OCI-LY7 (cell line): Measurements from ENCODE around the gene IGFBP4. TPM values are rescaled to one million over a fixed set of nuclear protein-coding genes. Genes with fewer than 3 reads are reported as not detected.

Experiments
- BruUV-seq: library from RNA; stranded (reverse); fragments of 400-500 nt; replicated peaks from 2 replicates; lab custom pipeline; 2021; lab: Mats Ljungman, UMichigan
- CTCF ChIA-PET: fragments of 300-600 bp; sonication (Branson Sonifier 250); formaldehyde crosslinking; loops from one replicate; lab custom pipeline; 2022; ENCODE audit warnings: antibody characterized with exemption; ENCODE audit not compliant: unreplicated experiment; lab: Charles Lee
- POLR2A ChIA-PET: fragments of 300-600 bp; sonication (Branson Sonifier 250); formaldehyde crosslinking; loops from one replicate; lab custom pipeline; 2022; ENCODE audit warnings: antibody characterized with exemption; lab: Charles Lee
- DNase-seq: peaks from one replicate; pipeline ENCODE4 v3.0.0-alpha.2; 2015; ENCODE audit warnings: low spot score
- H2AFZ ChIP-seq: fragments of 200-600 bp; sonication (generic), shearing (Covaris generic); 2 replicates; pipeline ENCODE4 v1.6.1; 2014; ENCODE audit warnings: mild to moderate bottlenecking, antibody characterized with exemption, low read length, moderate library complexity
- H3K27ac ChIP-seq: fragments of 200-600 bp; sonication (generic); 2 replicates; pipeline ENCODE4 v1.5.1; 2014; ENCODE audit warnings: mixed run types, low read depth, mild to moderate bottlenecking, moderate library complexity, low read length, inconsistent platforms; ENCODE audit not compliant: poor library complexity, severe bottlenecking
- H3K36me3 ChIP-seq: fragments of 200-600 bp; sonication (generic); 2 replicates; pipeline ENCODE4 v1.6.1; 2014; ENCODE audit warnings: mild to moderate bottlenecking, antibody characterized with exemption, low read length, moderate library complexity, mixed read lengths; ENCODE audit not compliant: insufficient read depth
- H3K4me1 ChIP-seq: fragments of 200-600 bp; sonication (generic); 2 replicates; pipeline ENCODE4 v1.5.1; 2014; ENCODE audit warnings: mild to moderate bottlenecking, low read length; ENCODE audit not compliant: insufficient read depth, poor library complexity, severe bottlenecking
- H3K4me2 ChIP-seq: fragments of 200-600 bp; sonication (generic); 2 replicates; pipeline ENCODE4 v1.6.1; 2014; ENCODE audit warnings: mild to moderate bottlenecking, low read length
- H3K4me3 ChIP-seq: fragments of 200-600 bp; sonication (generic); 2 replicates; pipeline ENCODE4 v1.5.1; 2014; ENCODE audit warnings: mild to moderate bottlenecking, low read depth, low read length; ENCODE audit not compliant: poor library complexity, severe bottlenecking
- H3K79me2 ChIP-seq: fragments of 200-600 bp; sonication (generic); 2 replicates; pipeline ENCODE4 v1.6.1; 2016; ENCODE audit warnings: low read depth, mild to moderate bottlenecking, low read length, moderate library complexity, mixed read lengths; ENCODE audit not compliant: insufficient read depth
- H3K9me2 ChIP-seq: fragments of 200-600 bp; sonication (generic); 2 replicates; pipeline ENCODE4 v1.6.1; 2016; ENCODE audit warnings: mild to moderate bottlenecking, low read length, mixed read lengths; ENCODE audit not compliant: insufficient read depth
- H3K9me3 ChIP-seq: fragments of 200-600 bp; sonication (generic); 2 replicates; pipeline ENCODE4 v1.6.1; 2014; ENCODE audit warnings: mild to moderate bottlenecking, mixed run types, low read length, mixed read lengths
- H4K20me1 ChIP-seq: fragments of 200-600 bp; sonication (generic); 2 replicates; pipeline ENCODE4 v1.6.1; 2014; ENCODE audit warnings: mild to moderate bottlenecking, antibody characterized with exemption, low read length, moderate library complexity, mixed read lengths; ENCODE audit not compliant: insufficient read depth
- EZH2phosphoT487 ChIP-seq: fragments of 200-600 bp; sonication (generic); IDR thresholded peaks from 2 replicates; pipeline ENCODE4 v1.6.1; 2018; ENCODE audit warnings: low read depth, borderline replicate concordance, mild to moderate bottlenecking, mixed run types, antibody characterized with exemption, low read length, moderate library complexity, mixed read lengths
- intact Hi-C: fragments of 100-400 bp; cut with micrococcal nuclease; formaldehyde crosslinking; loops from one replicate; pipeline ENCODE4 v1.10.0; 2022; ENCODE audit not compliant: unreplicated experiment
- total RNA-seq, 2 experiments: library from RNA; depleted of rRNA in 1 of 2; stranded (reverse); fragments of >200 nt in 1 of 2; shearing (Covaris generic) in 1 of 2; gene quantifications; 2 replicates each; pipeline ENCODE4 v1.2.3, GENCODE V29; 2014 to 2022
- TF ChIP-seq, protein P1 (sequence below): fragments of 200-600 bp; sonication (generic); conservative IDR thresholded peaks from 2 replicates; pipeline ENCODE4 v1.5.1; 2014; ENCODE audit warnings: mild to moderate bottlenecking, antibody characterized with exemption, low read length, moderate library complexity, mixed read lengths

The IGFBP4 gene
- total RNA-seq, 2 experiments from 2014 or later, result not detected

GRCh38 chr17:40483679-40484078, 40.4 kb downstream of the IGFBP4 start:
- H3K27ac ChIP-seq, result no peak overlapping the region
- no peak overlapping the region for H2AFZ ChIP-seq
- no peak overlapping the region for H3K4me3 ChIP-seq
- ChIA-PET CTCF (no interaction called here), POLR2A (no interaction called here)
- TF ChIP-seq, protein P1, sequence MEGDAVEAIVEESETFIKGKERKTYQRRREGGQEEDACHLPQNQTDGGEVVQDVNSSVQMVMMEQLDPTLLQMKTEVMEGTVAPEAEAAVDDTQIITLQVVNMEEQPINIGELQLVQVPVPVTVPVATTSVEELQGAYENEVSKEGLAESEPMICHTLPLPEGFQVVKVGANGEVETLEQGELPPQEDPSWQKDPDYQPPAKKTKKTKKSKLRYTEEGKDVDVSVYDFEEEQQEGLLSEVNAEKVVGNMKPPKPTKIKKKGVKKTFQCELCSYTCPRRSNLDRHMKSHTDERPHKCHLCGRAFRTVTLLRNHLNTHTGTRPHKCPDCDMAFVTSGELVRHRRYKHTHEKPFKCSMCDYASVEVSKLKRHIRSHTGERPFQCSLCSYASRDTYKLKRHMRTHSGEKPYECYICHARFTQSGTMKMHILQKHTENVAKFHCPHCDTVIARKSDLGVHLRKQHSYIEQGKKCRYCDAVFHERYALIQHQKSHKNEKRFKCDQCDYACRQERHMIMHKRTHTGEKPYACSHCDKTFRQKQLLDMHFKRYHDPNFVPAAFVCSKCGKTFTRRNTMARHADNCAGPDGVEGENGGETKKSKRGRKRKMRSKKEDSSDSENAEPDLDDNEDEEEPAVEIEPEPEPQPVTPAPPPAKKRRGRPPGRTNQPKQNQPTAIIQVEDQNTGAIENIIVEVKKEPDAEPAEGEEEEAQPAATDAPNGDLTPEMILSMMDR, result no peak
- no TSS peak for BruUV-seq
- no peaks in the 10 kb centered on the region for H3K9me3 ChIP-seq
- intact Hi-C loops, result no loop called here
- H3K9me2 ChIP-seq, result no peaks in the 10 kb centered on the region
- no peaks in the 10 kb centered on the region for H3K79me2 ChIP-seq
- H3K4me1 ChIP-seq, result peaks cover 19% of the 10 kb centered on the region
- H3K4me2 ChIP-seq, result no peak overlapping the region
- no peak for DNase-seq
- no peaks in the 10 kb centered on the region for H4K20me1 ChIP-seq
- H3K36me3 ChIP-seq, result no peaks in the 10 kb centered on the region

GRCh38 chr17:40484285-40484972, 41.2 kb downstream of the IGFBP4 start:
- H3K4me3 ChIP-seq, result no peak overlapping the region
- TF ChIP-seq EZH2phosphoT487, result no peak
- TF ChIP-seq, protein P1, result no peak
- H2AFZ ChIP-seq, result no peak overlapping the region
- intact Hi-C loops, result no loop called here
- no peaks in the 10 kb centered on the region for H3K9me3 ChIP-seq
- BruUV-seq, result no TSS peak
- peaks cover 26% of the 10 kb centered on the region for H3K4me1 ChIP-seq
- DNase-seq, result no peak
- no peak overlapping the region for H3K27ac ChIP-seq
- no peaks in the 10 kb centered on the region for H3K36me3 ChIP-seq
- ChIA-PET POLR2A (no interaction called here), CTCF (interaction anchor here (0.5 kb wide), 1 partner anchor 116 kb away, joined by 3 read pairs; no protein-coding TSS in a partner anchor)
- H4K20me1 ChIP-seq, result no peaks in the 10 kb centered on the region
- no peaks in the 10 kb centered on the region for H3K79me2 ChIP-seq
- H3K9me2 ChIP-seq, result no peaks in the 10 kb centered on the region
- no peak overlapping the region for H3K4me2 ChIP-seq

DNA sequence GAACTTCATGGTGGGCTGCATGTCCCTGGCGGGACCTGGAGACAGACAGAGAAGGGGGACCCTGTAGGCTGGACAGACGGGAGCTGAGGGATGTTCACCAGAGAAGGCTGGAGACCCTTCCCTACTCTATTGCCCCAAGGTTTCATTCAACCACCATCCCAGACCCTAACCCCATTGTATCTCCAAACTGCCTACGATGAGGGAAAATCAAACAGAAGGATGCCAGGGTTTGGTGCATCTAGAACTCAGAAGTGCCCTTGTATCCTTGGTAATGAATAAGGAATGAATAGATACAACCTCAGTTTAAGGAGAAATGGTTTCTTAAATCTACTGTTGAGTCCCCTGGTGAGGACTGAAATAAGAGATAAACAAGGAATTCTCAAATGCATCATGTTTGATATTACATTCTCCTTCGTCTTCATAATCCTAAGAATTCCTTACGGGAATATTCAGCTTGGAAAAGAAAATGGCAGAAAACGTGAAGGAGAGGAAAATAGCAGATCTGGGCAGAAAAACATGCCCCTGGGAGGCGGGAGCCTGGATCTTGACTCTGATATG, 41.8 kb downstream of the IGFBP4 start:
- TF ChIP-seq, protein P1, result no peak
- TF ChIP-seq EZH2phosphoT487, result no peak
- intact Hi-C loops, result no loop called here
- Histone ChIP-seq H3K4me3 (no peak overlapping the region), H3K4me2 (no peak overlapping the region), H2AFZ (no peak overlapping the region), H3K36me3 (no peaks in the 10 kb centered on the region), H3K4me1 (peaks cover 26% of the 10 kb centered on the region), H3K9me2 (no peaks in the 10 kb centered on the region), H4K20me1 (no peaks in the 10 kb centered on the region), H3K27ac (no peak overlapping the region), H3K9me3 (no peaks in the 10 kb centered on the region), H3K79me2 (no peaks in the 10 kb centered on the region)
- POLR2A ChIA-PET, result no interaction called here
- CTCF ChIA-PET, result no interaction called here
- no peak for DNase-seq
- no TSS peak for BruUV-seq
